ENCODE results near the gene ADCY3. TPM values are rescaled to one million over a fixed set of nuclear protein-coding genes. Genes with fewer than 3 reads are reported as not detected.

ADCY3 gene
- total and polyA plus RNA-seq, 10 of the 15 experiments (the other 5 are each of a cell fraction or from before 2014, with no cell fraction given): 2.8 to 102 (median 50.4) TPM

DNA sequence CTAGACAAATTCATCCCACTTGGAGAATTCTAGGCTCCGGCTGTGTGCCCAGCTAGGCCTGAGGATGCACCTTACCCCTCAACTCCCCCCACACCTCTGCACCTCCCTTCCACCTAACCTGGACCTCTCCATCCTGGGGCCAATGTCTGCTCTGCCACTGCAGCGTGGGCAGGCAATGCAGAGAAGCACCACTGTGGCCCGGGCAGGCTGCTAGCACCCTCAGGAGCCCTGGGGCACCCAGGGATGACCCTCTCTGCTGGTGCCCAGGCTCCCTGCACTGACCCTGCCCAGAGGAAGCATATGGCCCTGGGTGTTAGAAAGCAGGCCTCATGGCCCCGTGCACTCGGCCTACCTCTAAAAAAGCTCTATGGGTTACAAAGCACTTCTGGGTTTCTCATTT lies 49.6 kb downstream of the ADCY3 start (continued):
- no peak for TF ChIP-seq ESRRA (IDR thresholded peaks at IDR 0.05; ENCODE audit: low read length)
- no peak for TF ChIP-seq PML (IDR thresholded peaks at IDR 0.05; ENCODE audit: low read length)
- TF ChIP-seq, protein P1, sequence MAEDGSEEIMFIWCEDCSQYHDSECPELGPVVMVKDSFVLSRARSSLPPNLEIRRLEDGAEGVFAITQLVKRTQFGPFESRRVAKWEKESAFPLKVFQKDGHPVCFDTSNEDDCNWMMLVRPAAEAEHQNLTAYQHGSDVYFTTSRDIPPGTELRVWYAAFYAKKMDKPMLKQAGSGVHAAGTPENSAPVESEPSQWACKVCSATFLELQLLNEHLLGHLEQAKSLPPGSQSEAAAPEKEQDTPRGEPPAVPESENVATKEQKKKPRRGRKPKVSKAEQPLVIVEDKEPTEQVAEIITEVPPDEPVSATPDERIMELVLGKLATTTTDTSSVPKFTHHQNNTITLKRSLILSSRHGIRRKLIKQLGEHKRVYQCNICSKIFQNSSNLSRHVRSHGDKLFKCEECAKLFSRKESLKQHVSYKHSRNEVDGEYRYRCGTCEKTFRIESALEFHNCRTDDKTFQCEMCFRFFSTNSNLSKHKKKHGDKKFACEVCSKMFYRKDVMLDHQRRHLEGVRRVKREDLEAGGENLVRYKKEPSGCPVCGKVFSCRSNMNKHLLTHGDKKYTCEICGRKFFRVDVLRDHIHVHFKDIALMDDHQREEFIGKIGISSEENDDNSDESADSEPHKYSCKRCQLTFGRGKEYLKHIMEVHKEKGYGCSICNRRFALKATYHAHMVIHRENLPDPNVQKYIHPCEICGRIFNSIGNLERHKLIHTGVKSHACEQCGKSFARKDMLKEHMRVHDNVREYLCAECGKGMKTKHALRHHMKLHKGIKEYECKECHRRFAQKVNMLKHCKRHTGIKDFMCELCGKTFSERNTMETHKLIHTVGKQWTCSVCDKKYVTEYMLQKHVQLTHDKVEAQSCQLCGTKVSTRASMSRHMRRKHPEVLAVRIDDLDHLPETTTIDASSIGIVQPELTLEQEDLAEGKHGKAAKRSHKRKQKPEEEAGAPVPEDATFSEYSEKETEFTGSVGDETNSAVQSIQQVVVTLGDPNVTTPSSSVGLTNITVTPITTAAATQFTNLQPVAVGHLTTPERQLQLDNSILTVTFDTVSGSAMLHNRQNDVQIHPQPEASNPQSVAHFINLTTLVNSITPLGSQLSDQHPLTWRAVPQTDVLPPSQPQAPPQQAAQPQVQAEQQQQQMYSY (CRISPR knock-in tag; IDR thresholded peaks at IDR 0.05): no peak
- TF ChIP-seq HCFC1 (IDR thresholded peaks at IDR 0.05; ENCODE audit: low read length): no peak
- no peak for TF ChIP-seq IKZF2 (IDR thresholded peaks at IDR 0.05)
- no peak for TF ChIP-seq MEF2B (IDR thresholded peaks at IDR 0.05; ENCODE audit: partially characterized antibody, poor library complexity, severe bottlenecking)

DNA sequence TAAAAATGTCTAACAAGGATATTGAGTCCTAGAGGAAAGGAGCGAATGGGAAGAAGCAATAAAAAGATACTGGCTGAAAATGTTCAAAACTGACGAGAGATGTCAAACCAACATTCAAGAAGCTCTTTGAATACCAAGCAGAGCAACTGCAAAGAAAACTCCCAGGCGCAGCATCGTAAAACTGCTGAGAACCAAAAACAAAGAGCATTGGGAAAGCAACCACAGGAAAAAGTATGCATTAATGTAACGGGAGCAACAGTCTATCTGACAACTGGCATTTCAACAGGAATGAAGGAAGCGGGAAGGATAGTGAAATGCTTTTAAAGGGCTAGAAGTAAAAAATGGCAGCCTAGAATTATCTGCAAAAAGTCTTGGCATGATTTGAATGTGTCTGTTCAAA lies 53.1 kb downstream of the ADCY3 start:
- Histone ChIP-seq H3K4me1 (ENCODE audit: control insufficient read depth, insufficient read depth, low read length) (no peaks in the 10 kb centered on the region), H4K20me1 (ENCODE audit: control insufficient read depth, insufficient read depth) (no peaks in the 10 kb centered on the region), H3K36me3 (ENCODE audit: control insufficient read depth in 2 of 2, insufficient read depth in 2 of 2, low read length in 1 of 2) (peaks cover 7 to 11% of the 10 kb centered on the region in 2 experiments; a peak in 3 of 4 replicates), H3K4me2 (ENCODE audit: control insufficient read depth, insufficient read depth) (no peak overlapping the region), H3K4me3 (no peak overlapping the region), H3K9me3 (replicated peaks; ENCODE audit: control insufficient read depth, insufficient read depth, low read length) (no peaks in the 10 kb centered on the region), H3K27me3 (replicated peaks in 1 of 2; ENCODE audit: control insufficient read depth in 2 of 2, insufficient read depth in 2 of 2, low read length in 1 of 2) (no peaks in the 10 kb centered on the region), H3K27ac (ENCODE audit: control insufficient read depth, insufficient read depth) (no peak overlapping the region), H3K9ac (ENCODE audit: control insufficient read depth, insufficient read depth, low read length) (no peak overlapping the region), H3K79me2 (ENCODE audit: control insufficient read depth, insufficient read depth, low read length) (no peaks in the 10 kb centered on the region; the same call in none of the 2 replicates), H2AFZ (ENCODE audit: control insufficient read depth, low read depth, low read length) (no peak overlapping the region)
- POLR2A ChIA-PET: interaction anchor here (0.6 to 0.7 kb wide), 2 partner anchors 14 to 786 kb away, joined by 3 to 7 read pairs; no protein-coding TSS in a partner anchor
- DNase-seq (ENCODE audit: low read depth, low spot score) (no peak), ATAC-seq (no peak), FAIRE-seq (no peak)
- 98% methylated on average over 6 of the region's 6 CpGs for WGBS (ENCODE audit: insufficient coverage, insufficient replicate concordance, low lambda C conversion rate, missing lambda C conversion rate)
- no TSS peak for BruUV-seq (replicated peaks)
- SMC1A ChIA-PET (ENCODE audit: uncharacterized antibody, unreplicated experiment): no interaction called here
- in situ Hi-C loops (cut with MboI): no loop called here
- intact Hi-C loops (cut with micrococcal nuclease; ENCODE audit: unreplicated experiment): no loop called here
- RAD21 ChIA-PET (ENCODE audit: unreplicated experiment): no interaction called here
- CTCF ChIA-PET: interaction anchor here (0.8 kb wide), 1 partner anchor 445 kb away, joined by 4 read pairs; no protein-coding TSS in a partner anchor
- TF ChIP-seq, protein P2, sequence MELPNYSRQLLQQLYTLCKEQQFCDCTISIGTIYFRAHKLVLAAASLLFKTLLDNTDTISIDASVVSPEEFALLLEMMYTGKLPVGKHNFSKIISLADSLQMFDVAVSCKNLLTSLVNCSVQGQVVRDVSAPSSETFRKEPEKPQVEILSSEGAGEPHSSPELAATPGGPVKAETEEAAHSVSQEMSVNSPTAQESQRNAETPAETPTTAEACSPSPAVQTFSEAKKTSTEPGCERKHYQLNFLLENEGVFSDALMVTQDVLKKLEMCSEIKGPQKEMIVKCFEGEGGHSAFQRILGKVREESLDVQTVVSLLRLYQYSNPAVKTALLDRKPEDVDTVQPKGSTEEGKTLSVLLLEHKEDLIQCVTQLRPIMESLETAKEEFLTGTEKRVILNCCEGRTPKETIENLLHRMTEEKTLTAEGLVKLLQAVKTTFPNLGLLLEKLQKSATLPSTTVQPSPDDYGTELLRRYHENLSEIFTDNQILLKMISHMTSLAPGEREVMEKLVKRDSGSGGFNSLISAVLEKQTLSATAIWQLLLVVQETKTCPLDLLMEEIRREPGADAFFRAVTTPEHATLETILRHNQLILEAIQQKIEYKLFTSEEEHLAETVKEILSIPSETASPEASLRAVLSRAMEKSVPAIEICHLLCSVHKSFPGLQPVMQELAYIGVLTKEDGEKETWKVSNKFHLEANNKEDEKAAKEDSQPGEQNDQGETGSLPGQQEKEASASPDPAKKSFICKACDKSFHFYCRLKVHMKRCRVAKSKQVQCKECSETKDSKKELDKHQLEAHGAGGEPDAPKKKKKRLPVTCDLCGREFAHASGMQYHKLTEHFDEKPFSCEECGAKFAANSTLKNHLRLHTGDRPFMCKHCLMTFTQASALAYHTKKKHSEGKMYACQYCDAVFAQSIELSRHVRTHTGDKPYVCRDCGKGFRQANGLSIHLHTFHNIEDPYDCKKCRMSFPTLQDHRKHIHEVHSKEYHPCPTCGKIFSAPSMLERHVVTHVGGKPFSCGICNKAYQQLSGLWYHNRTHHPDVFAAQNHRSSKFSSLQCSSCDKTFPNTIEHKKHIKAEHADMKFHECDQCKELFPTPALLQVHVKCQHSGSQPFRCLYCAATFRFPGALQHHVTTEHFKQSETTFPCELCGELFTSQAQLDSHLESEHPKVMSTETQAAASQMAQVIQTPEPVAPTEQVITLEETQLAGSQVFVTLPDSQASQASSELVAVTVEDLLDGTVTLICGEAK (IDR thresholded peaks at IDR 0.05; ENCODE audit: borderline replicate concordance): no peak
- TF ChIP-seq CEBPB (IDR thresholded peaks at IDR 0.05; ENCODE audit: borderline replicate concordance in 1 of 2, low read depth in 2 of 2, low read length in 2 of 2): no peak
- no peak for TF ChIP-seq JUND (IDR thresholded peaks at IDR 0.05; ENCODE audit: low read depth, low read length)
- no peak for TF ChIP-seq ZZZ3 (IDR thresholded peaks at IDR 0.05; ENCODE audit: control insufficient read depth, insufficient read length, low read depth)
- no peak for TF ChIP-seq CHD2 (IDR thresholded peaks at IDR 0.05; ENCODE audit: borderline replicate concordance, low read depth, low read length)
- no peak for TF ChIP-seq CHD4 (IDR thresholded peaks at IDR 0.05)
- TF ChIP-seq ASH2L (IDR thresholded peaks at IDR 0.05; ENCODE audit: borderline replicate concordance, low read depth): no peak
- TF ChIP-seq RCOR1 (conservative IDR thresholded peaks at IDR 0.05; ENCODE audit: low read depth, low read length): no peak
- TF ChIP-seq GABPA (IDR thresholded peaks at IDR 0.05; ENCODE audit: low read depth): no peak
